Keratinocyte (primary cell): ENCODE data around the gene PRSS12.

Source experiments
- CTCF ChIP-seq, 3 experiments: IDR thresholded peaks in 1 of 3; conservative IDR thresholded peaks in 1 of 3; optimal IDR thresholded peaks in 1 of 3; 2 replicates in 2 of 3; 3 replicates in 1 of 3; pipeline versions ENCODE3 to v1.5.1; 2011; ENCODE audit warnings: low read length in 3 of 3, mild to moderate bottlenecking in 3 of 3, moderate library complexity in 2 of 3, control low read depth in 1 of 3, inconsistent platforms in 1 of 3; ENCODE audit not compliant: insufficient read depth in 2 of 3; ENCODE audit errors: extremely low read depth in 1 of 3
- EZH2 ChIP-seq: IDR thresholded peaks from one replicate; pipeline ENCODE4 v1.6.1; 2012; ENCODE audit warnings: inconsistent platforms, mild to moderate bottlenecking, low read length, moderate library complexity

DNA sequence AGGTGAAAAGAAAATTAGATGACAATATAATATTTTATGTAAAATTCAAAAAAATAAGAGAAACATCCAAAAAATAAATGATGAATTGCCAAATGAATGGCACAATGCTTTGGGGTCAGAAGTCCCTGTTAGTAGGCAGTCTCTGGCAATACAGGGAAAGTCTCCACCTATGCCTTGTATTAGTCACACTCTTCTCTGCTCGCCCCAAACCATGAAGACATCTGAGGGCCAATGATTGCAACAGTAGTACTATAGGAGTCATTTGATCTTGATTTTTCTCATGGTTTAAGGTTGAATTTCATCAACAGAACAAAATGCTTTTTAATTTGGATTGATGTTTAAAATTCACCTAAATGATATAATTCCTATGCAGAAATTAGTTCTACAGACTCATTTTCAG lies 3.9 kb upstream of the PRSS12 start:
- TF ChIP-seq CTCF (optimal IDR thresholded peaks at IDR 0.05 in 1 of 3, IDR thresholded peaks at IDR 0.05 in 1 of 3, conservative IDR thresholded peaks at IDR 0.05 in 1 of 3; ENCODE audit: extremely low read depth in 1 of 3, insufficient read depth in 2 of 3, low read length in 3 of 3) (no peak), EZH2 (no peak)
